ENCODE measurements around the gene CCDC27.

CCDC27 gene

GRCh38 chr1:3727042-3727824 lies 25.0 kb upstream of the CCDC27 start:
- DNase-seq (ENCODE audit: extremely low spot score): peak; percentile 80
- POLR2A ChIA-PET: no interaction called here
- CTCF ChIA-PET: interaction anchor here (0.8 to 1.7 kb wide), 7 partner anchors 12 to 162 kb away, joined by 3 to 5 read pairs (median 3); no protein-coding TSS in a partner anchor
- TF ChIP-seq CTCF (IDR thresholded peaks at IDR 0.05; ENCODE audit: control extremely low read depth, extremely low read depth, low read depth, missing control alignments): peak; percentile 51

GRCh38 chr1:3727825-3728776 lies 24.1 kb upstream of the CCDC27 start:
- ChIA-PET CTCF (interaction anchor here (1.2 to 1.7 kb wide), 4 partner anchors 17 to 163 kb away, joined by 3 to 5 read pairs (median 4); no protein-coding TSS in a partner anchor), POLR2A (no interaction called here)
- TF ChIP-seq CTCF (IDR thresholded peaks at IDR 0.05; ENCODE audit: control extremely low read depth, extremely low read depth, low read depth, missing control alignments): no peak
- no peak for DNase-seq (ENCODE audit: extremely low spot score)

- DNase-seq (ENCODE audit: extremely low spot score): no peak
- TF ChIP-seq CTCF (IDR thresholded peaks at IDR 0.05; ENCODE audit: control extremely low read depth, extremely low read depth, low read depth, missing control alignments): no peak
- CTCF ChIA-PET: no interaction called here
- POLR2A ChIA-PET: interaction anchor here (0.6 kb wide), 1 partner anchor 104 kb away, joined by 3 read pairs; no protein-coding TSS in a partner anchor
Observed at GRCh38 chr1:3729594-3730542, 22.4 kb upstream of the CCDC27 start.

GRCh38 chr1:3730543-3731247 lies 21.6 kb upstream of the CCDC27 start:
- POLR2A ChIA-PET: no interaction called here
- no peak for DNase-seq (ENCODE audit: extremely low spot score)
- CTCF ChIA-PET: no interaction called here
- no peak for TF ChIP-seq CTCF (IDR thresholded peaks at IDR 0.05; ENCODE audit: control extremely low read depth, extremely low read depth, low read depth, missing control alignments)

- no peak for TF ChIP-seq CTCF (IDR thresholded peaks at IDR 0.05; ENCODE audit: control extremely low read depth, extremely low read depth, low read depth, missing control alignments)
- POLR2A ChIA-PET: interaction anchor here (0.6 kb wide), 1 partner anchor 70 kb away, joined by 3 read pairs; no protein-coding TSS in a partner anchor
- no peak for DNase-seq (ENCODE audit: extremely low spot score)
- CTCF ChIA-PET: interaction anchor here (3.2 kb wide), 1 partner anchor 7 kb away, joined by 17 read pairs; no protein-coding TSS in a partner anchor
Observed at GRCh38 chr1:3731583-3732433, 20.4 kb upstream of the CCDC27 start.

Data from GM10248 (cell line).